Activated CD4-positive, alpha-beta T cell treated with anti-CD3 and anti-CD28 coated beads, Interleukin-2, Interleukin-4, amounts not matched to agents 100 ng/mL and 50 ng/mL, durations not matched to agents 16 hours and 8 hours (primary cell): ENCODE measurements around the gene CACNA1I.

Experiments
- DNase-seq: peaks from one replicate; pipeline ENCODE4 v3.0.0-alpha.2; 2020; ENCODE audit warnings: low spot score

The CACNA1I gene

DNA sequence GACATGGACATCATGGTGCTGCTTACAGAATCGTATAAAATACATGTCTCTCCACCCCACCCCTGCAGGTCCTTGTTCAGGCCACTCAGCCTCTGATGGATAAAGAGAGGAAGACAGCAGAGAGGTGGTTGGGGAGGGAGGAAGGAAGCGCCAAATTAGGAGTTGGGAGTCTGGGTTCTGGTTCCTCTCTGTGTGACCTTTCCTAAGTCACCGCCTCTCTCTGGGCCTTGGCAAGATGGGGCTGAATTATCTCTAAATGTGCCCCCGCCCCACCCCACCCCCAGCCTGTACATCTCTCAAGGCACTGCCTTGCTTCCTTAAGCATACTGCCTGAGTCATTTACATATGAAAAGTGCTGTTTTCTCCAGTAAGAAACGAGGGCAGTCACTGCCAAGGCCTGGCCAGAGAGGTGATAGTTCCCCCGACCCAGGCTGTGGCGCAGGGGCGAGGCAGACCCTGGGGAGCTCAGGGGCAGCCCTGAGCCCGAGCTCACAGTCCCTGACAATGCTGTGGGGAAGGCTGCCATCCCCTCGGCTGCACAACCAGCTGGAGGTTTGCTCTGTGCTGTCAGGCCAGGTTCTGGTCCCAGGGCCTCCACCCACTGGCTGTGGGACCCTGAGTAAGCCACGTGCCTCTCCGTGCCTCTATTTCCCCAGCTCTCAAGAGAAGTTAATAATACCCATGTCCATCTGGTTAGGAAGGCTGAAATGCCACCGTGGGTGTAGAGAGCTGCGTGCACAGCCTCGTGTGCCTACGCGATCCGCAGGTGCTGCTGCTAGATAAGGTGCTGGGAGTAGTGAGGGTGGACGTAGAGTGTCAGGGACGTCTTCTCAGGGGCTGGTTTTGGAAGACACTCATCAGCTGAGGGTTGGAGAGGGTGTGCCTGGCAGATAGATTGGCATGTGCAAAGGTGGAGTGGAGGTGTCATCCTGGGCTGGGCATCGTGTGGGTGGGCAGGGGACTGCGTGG is 55.3 kb downstream of the CACNA1I start:
- DNase-seq, result no peak

- DNase-seq, result no peak
Observed at GRCh38 chr22:39627208-39627607, 56.7 kb downstream of the CACNA1I start.

DNA sequence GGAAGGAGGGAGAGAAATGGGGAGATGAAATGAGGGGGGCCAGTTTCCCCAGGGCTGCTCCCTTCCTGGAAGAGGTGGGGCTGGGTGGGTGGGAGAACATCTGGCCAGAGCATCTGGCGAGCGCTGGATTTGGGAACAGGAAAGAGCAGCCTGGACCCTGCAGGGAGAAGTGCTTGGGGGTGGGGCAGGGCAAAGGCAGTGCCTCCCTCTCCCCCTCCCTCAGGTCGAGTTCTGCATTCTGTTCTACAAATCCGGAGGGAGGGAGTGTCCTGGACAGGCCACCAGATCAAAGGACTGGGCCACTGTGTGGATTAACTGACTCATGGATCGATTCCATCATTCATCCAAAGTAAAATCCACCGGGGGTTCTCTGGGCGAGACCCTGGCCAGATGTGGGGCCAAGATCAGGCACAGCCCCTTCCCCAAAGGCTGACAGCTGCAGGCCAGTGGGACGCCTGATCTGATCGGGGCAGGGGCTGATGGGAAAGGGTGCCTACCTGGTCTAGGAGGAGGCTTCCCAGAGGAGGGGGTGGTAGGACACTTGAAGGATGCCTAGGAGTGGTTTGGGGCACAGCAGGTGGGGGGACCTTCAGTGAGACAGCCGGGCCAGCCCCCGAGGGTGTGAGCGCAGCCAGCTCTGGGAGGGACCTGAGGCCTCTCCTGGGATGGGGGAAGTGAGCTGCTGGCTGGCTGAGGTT is 57.5 kb downstream of the CACNA1I start:
- DNase-seq, result no peak

- no peak for DNase-seq
Observed at GRCh38 chr22:39628563-39629080, 58.1 kb downstream of the CACNA1I start.

DNA sequence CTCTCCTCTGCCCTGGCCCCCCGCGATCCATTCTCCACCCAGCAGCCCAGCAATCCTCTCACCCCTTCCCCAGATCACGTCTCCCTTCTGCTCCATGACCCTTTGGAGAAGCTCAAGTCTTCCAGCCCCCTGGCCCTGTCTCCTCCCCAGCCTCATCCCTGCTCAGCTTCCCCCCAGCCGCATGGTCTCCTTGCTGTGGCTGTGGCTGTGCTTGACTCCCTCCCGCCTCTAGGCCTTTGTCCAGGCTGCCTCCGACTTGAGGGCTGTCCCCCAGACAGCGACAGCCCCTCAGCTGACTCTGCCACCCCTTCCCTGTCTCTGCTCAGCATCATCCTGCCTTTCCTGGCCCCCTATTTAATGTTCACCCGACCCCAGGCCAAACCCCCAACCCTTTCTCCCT is 59.3 kb downstream of the CACNA1I start:
- DNase-seq, result no peak

- no peak for DNase-seq
Observed at GRCh38 chr22:39630721-39631120, 60.2 kb downstream of the CACNA1I start.

DNA sequence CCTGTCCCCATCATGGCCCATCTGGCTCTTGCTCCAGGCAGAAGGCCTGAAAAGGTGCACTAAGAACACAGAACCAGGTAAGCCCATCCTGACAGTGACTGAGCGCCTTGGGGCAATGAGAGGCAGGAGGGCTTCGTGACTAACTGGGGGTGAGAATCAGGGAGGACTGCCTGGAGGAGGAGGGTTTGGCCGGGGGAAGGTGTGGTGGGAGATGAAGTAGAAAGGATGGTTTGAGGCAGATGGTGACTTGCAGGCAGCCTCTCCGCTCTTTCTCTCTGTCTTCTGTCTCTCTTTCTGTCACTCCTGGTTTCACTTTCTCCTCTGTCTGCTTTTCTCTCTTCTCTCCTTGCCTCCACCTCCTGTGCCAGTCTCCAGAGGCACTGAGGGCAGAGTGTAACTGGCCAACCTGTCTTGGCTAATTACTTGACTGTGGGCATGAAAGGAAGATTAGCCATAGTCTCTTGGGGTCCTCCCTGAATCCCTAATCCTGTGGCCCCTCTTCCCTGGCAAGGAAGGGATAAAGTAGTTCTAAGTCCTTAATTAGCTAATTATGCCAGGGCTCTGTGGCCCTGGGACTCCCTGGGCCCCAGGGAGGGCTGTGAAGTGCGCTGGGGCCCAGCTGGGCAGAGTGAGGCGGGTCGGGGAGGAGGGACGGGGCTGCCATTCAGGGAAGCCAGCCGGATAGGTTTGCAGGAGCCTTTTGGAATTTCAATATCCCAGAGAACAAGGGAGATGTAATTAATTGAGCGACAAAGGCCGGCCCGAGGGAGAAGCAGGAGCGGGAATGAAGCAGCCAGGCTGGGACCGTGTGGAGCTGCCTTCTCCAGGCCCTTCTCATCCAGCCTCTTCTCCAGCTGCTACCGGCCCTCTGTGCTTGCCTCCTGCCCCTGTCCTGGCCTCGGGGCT is 61.1 kb downstream of the CACNA1I start:
- no peak for DNase-seq

DNA sequence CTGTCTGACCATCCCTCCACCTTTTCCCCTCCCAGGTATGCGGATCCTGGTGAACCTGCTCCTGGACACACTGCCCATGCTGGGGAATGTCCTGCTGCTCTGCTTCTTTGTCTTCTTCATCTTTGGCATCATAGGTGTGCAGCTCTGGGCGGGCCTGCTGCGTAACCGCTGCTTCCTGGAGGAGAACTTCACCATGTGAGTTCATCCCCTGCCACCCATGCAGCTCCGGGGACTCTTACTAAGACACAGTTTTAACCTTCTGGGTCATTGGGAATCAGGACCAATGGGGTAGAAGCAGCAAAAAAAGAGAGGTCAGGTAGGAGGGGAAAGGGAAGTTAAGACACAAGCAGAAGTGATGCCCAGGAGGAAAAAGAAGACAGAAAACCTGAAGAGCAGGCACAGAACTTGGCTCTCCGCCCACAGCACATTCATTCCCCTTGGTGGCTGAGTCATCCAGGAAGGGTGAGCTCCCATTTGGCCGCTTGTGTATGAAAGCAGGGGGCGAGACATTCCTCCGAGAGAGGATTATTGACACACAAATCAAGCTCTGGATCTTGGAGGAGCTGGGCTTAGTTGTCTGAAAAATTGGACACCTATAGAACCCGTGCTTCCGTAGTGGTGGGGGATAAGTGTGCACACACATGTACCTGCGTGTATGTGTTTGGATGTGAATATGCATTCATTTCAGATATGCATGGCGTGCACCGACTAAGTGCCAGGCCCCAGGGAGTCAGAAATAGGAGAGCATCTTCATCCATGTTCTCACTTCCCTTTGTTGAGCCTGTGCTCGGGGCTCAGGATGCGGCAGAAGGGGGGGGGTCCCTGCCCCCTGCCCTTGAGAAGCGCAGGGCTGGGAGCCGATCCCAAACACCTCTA is 64.2 kb downstream of the CACNA1I start:
- DNase-seq, result peak; percentile 33

- DNase-seq, result no peak
Observed at GRCh38 chr22:39635719-39636118, 65.2 kb downstream of the CACNA1I start.

DNA sequence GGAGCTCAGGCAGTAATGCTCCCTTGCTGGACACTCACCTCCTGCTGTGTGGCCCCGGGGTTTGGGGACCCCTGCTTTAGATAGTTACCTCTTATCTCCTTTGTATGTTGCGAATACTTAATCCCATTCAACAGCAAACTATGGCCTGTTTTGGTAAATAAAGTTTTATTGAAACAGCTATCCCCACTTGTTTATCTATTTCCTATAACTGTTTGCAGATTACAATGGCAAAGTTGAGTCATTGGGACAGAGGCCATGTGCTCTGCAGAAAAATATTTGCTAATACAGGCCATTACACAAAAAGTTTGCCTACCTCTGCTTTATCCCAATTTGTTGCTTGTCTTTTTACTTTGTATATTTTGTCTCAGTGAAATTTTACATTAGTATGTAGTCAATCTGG is 68.4 kb downstream of the CACNA1I start:
- no peak for DNase-seq

DNA sequence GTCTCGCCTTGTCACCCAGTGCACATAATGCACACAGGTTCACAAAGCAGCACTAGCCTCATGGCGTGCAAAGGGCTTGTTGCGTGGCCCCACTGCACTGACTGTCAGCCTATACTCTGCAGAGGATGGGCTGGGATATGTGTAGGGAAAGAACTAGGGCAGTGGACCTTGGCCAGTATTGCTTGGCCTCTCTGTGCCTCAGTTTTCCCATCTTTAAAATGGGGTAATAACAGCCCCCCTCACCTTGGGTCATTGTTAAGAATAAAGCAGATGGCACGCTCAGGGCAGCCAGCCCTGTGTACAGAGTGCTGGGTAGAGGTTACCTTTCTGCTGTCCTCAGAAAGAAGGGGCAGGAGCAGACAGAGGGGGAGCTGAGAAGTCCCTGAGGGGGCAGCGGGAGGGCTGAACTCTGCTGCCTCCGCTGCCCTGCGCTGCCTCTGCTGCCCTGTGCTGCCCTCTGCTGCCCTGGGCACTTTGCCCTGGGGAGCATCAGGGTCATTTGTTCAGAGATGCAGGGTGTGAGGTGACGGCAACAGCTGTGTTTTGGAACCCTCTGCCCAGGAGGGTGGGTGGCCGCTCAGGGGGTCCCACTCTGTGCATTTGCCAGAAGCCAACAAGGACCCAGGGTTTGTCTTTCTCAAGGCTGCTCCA is 71.2 kb downstream of the CACNA1I start:
- DNase-seq, result no peak

GRCh38 chr22:39643311-39644083 is 72.9 kb downstream of the CACNA1I start:
- DNase-seq, result no peak

- no peak for DNase-seq
Observed at GRCh38 chr22:39645532-39645931, 75.0 kb downstream of the CACNA1I start.

GRCh38 chr22:39646398-39647063 is 76.0 kb downstream of the CACNA1I start:
- no peak for DNase-seq

DNA sequence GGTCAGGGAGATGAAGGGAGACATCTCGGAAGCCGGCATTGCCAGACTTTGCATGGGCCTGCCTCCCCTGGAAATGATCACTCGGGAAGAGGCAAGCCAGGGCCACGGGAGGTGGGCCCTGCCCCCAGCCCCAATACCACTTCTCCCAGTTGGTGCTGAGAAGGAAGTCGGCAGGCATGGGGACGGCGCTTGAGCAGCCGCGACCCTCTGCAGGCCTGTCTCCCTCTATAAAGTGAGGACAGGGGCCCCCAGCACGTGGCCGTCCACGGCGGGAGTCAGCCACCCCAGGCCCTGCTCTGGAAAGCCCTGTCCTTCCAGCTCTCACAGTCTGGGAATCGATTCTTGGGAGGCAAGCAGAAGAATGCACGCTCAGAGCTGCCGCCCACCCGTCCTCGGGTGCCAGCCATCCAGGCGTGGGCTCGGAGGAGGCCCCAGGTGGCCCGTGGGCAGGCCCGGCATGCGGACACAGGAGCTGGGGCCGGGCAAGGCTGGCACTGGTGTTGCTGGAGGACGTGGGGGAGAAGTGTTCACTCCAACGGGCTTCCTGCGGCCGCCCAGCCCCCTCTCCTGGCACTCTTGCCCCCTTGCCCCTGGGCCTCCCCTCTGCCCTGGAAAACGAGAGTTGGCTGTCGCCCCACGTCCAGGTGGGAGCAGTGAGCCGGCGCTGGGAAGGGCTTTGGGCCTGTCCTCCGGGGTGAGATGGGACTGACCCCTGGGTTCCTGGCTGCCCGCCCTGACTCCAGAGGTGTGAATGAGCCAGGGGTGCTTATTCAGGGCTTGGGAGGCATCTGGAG is 77.5 kb downstream of the CACNA1I start:
- no peak for DNase-seq

DNA sequence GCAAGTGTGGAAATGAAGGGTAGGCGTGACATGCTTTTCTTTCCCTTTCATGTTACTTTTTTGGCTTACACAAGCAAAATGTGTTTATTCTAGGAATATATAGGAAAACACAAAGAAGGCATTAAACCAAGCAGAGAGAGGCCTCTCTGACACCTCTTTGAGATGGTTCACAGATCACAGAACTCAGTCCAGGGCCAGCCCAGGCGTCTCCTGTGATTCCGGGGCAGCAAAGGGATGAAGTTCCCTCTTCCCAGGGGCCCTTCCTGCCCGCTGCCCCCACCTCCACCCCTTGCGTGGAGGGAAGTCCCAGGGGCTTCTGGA is 78.0 kb downstream of the CACNA1I start:
- DNase-seq, result no peak

DNA sequence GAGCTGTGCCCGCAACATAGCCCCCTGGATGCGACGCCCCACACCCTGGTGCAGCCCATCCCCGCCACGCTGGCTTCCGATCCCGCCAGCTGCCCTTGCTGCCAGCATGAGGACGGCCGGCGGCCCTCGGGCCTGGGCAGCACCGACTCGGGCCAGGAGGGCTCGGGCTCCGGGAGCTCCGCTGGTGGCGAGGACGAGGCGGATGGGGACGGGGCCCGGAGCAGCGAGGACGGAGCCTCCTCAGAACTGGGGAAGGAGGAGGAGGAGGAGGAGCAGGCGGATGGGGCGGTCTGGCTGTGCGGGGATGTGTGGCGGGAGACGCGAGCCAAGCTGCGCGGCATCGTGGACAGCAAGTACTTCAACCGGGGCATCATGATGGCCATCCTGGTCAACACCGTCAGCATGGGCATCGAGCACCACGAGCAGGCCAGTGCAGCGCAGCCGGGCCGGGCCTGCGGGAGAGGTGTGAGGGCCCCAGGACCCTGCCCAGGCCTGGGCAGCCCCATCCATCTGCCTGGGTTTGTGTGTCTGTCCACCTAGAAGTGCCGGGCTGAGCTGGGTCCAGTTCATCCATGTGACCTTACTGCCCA is 79.0 kb downstream of the CACNA1I start:
- no peak for DNase-seq
